GM19455 (cell line): ENCODE data around the gene LCN12.

ENCODE experiments used
- ATAC-seq: cut with Tn5 transposase; IDR thresholded peaks from one replicate; pipeline ENCODE4 v1.9.1; 2021; ENCODE audit not compliant: unreplicated experiment

LCN12 gene

GRCh38 chr9:136957461-136957860 is 5.4 kb downstream of the LCN12 start:
- no peak for ATAC-seq

DNA sequence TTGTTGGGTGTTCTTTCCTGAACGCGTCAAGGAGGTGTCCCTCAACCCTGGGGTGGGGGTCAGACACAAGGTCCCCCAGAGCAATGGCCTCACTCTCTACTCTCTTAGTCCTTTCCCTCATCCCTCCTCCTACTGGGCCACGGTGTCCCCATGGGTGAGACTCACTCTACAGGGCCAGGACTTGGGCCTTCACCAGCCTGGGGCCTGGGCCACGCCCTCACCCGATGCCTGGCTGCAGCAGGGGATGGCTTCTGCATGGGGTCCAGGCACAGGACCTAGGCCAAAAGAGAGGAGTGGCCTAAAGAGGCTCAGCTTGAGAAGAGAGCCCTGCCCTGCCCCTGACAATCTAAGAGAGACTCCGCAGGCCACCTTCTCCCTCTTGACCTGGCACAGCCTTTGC is 5.8 kb downstream of the LCN12 start:
- ATAC-seq: no peak

DNA sequence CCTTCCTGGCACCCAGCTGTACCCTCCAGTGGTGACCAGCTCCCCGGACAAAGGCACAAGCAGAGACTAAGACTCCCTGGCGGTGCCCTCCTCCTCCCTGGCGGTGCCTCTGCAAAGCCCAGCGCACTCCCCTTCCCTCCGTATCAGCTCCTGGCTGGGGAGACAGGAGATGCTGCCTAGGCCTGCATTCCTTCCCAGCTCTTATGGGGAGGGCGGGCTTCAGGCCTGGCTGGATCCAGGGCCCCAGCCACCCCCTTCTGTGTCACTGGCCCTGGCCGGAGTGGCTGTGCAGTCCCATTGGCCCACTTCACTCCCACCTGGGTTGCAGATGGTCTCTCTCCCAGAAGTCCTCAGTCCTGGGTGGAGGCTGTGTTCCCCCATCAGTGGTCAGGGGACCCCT is 6.4 kb downstream of the LCN12 start:
- no peak for ATAC-seq

GRCh38 chr9:136958898-136959850 is 7.1 kb downstream of the LCN12 start:
- ATAC-seq: no peak

DNA sequence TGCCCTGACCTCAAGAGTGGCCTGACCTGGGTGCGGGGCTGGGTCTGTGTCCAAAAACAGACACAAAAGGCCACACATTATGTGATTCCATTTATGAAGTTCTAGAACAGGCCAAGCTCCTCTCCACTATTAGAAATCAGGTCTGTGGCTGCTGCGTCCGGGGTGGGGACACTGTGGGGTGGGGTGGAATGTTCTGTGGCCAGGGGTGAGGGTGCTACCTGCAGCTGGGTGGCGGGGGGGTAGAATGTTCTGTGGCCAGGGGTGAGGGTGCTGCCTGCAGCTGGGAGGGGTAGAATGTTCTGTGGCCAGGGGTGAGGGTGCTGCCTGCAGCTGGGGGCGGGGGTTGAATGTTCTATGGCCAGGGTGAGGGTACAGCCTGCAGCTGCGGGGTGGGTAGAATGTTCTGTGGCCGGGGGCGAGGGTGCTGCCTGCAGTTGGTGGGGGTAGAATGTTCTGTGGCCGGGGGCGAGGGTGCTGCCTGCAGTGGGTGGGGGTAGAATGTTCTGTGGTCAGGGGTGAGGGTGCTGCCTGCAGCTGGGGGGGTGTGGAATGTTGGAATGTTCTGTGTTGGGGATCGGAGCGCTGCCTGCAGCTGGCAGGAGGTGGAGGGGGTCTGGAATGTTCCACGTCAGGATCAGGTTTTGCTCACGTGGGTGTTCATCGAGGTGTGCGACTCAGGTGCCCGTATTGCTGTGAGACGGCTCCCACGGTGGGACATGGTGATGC is 8.3 kb downstream of the LCN12 start:
- no peak for ATAC-seq

DNA sequence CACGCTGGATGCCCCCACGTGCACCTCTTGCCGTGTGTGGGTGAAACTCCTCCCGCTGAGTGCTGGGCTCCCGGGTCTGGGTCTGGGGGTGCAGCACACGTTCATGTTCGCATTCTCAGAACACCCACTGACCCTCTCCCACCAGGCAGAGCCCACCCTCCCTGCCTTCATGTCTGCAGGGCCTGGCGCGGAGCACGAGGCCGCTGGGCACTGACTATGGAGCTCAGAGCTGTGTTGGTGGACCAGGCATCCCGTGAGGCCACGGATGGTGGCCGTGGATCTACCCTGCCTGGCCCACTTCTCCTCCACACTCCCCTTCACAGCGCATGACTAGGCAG is 8.8 kb downstream of the LCN12 start:
- ATAC-seq: no peak

DNA sequence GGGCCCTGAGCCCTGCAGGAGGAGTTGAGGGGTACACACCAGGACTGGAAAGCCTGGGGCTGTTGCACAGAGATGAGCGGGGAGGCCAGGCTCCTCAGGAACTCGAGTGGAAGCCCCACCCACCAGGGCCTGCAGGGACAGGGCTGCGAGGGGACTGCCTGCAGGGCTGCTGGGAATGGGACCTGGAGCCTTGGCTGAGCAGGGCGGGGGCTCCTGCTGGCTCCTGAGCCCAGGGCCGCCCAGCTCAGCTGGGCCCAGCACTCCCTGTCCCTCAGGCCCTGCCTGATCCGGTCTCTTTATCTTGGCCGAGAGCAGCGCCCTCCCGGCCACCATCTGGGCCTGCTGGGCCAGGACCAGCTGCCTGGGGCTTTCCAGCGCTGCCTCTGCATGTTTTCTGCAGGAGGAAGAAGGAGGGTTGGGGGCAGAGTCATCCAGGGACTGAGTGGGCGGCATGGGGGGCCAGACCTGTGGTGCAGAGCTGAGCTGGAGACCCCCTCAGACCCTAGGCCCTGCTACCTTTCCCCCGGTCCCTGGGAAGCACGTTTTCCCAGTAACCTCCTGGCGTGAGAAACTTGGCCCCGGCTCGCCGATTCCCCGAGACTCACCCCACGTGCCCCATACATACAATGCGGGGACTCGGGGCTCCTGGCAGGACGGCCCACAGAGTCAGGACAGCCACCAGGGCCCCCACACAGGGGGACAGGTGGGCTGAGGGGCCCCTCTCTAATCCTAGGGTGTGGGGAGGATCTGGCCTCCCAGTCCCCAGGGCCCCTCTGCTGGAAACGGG is 9.4 kb downstream of the LCN12 start:
- no peak for ATAC-seq

DNA sequence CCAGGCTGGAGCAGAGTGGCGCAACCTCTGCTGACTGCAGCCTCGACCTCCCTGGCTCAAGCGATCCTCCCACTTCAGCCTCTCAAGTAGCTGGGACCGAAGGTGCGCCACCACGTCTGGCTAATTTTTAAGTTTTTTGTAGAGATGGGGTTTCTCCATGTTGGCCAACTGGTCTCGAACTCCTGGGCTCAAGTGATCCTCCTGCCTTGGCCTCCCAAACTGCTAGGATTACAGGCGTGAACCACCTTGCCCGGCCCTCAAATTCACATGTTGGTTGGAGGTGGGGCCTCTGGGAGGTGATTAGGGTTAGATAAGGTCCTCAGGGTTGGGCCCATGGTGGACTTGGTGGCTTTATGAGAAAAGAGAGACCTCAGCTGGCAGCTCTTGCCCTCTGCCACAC is 10.1 kb downstream of the LCN12 start:
- ATAC-seq: no peak

DNA sequence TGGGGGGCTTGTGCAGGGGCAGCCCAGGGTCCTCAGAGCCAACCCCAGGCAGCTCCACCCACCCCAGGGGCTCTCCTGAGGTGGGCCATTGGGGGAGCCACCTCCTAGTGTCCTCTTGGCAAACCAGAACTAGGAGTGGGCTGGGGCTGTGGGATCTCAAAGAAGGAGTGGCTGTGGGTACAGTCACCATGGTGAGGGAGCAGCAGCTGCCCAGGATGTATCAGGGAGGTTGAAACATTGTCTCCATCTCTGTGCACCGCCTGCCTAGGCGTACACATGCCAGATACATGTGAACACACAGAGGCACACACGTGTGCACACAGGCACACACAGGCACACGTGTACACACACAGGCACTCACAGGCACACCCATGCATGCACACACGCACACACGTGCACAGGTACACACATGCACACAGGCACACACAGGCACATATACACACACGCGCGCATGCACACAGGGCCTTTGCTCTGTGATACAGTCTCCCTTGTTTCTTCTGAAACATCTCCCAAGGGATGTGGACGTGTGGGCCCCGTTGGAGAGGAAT is 10.7 kb downstream of the LCN12 start:
- no peak for ATAC-seq

DNA sequence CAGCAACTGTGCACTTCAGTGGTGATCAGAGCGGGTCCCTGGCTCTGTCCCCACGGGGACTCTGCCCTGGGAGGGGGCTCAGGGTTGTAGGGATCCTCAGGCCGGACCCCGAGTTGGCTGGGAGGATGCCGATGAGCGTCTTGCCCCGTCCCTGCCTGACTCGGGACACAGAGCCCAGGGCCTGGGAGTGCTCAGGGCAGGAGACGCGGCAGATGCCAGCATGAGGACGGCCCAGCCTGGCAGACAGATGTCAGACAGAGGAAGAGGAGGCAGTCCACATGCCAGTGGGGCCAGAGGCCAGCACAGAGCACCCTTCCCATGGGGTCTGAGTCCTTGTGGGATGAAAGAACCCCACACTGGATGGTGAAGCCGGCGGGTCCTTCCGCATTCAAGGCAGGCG is 11.3 kb downstream of the LCN12 start:
- no peak for ATAC-seq

DNA sequence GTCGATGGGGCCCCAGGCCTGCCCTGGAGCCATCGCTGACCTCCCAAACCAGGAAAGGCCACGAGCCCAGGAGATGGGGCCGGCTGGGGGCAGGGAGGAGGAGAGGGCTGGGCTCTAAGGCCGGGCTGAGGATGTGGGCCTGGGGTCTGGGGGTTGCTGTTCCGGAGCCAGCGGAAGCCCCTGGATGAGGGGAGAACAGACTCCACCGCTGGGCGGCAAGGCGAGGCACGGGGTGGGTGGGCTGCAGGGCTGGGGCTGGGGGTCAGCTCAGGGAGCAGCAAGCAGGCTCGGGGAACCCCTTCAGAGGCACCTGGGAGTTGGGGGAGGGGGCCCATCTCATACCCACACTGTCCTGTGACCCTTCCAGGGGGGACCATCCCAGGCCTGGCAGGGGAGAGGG is 11.7 kb downstream of the LCN12 start:
- no peak for ATAC-seq

- no peak for ATAC-seq
These were observed 12.2 kb downstream of the LCN12 start for GRCh38 chr9:136964171-136964689.

- no peak for ATAC-seq
These were observed 12.9 kb downstream of the LCN12 start for GRCh38 chr9:136964833-136965422.

DNA sequence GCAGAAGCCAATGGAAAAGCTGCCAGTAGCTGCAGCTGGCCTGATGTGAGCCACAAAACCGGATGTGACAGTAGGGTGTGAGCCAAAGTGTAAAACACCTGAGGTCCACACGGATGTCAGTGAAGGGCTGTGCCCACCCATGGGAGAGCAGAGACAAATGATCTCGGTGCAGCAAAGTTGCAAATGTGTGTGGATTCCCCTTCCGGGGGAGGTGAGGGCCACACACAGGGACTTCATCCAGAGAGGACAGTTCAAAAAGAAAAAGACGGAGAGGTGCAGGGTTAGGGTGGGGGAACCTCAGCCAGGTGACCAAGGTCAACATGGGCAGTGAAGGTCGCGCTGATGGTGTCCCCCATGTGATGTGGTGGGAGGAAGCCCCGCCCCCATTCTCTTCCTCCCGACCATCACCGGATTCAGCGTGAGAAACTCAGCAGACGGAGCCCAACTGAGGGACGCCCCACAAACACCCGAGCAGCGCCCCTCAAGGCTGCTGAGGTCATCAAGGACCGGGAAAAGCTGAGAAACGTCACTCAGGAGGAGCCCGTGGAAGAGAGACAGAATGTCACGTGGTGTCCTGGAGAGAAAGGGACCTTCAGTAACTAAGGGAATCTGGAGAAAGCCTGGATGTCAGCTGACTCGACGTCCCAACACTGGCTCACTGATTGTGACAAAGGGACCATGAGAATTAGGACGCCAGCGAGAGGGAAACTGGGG is 13.9 kb downstream of the LCN12 start:
- ATAC-seq: no peak

DNA sequence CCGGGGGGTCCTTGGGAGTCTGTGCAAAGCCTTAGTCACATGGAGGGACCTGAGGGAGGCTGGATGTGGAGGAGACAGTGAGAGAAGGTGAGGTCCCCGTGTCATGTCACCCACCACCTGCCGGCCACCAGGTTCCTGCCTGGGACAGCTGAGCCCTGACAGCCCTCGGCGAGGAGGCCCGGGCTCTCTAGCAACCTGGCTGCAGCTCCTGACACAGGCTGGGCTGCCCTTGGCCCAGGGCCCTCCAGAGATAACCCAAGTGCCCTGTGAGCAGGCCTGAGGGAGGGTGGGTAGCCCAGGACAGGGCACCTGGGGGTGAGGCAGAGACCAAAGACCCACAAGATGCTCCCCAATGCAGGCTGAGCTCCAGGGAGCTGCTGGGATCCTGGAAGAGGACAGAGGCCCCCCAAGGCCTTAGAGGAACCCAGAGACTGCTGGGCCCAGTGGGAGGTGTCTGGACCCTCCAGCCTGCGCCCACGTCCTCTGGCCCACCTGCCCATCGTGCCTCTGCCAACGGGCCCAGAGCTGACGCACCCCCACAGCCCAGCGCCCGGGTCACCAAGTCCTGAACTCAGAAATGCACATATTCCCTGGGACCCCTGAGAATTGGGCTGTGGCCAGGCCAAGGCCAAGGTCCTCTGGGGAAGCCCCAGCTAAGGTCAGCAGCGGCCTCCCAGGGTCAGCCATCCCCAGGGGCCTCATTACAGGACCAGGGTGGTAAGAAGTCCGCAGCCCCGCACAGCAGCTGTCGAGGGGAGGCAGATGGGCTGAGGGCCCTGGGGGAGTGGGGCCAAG is 16.5 kb downstream of the LCN12 start:
- ATAC-seq: no peak

- ATAC-seq: no peak
These were observed 17.1 kb downstream of the LCN12 start for GRCh38 chr9:136969150-136969549.

DNA sequence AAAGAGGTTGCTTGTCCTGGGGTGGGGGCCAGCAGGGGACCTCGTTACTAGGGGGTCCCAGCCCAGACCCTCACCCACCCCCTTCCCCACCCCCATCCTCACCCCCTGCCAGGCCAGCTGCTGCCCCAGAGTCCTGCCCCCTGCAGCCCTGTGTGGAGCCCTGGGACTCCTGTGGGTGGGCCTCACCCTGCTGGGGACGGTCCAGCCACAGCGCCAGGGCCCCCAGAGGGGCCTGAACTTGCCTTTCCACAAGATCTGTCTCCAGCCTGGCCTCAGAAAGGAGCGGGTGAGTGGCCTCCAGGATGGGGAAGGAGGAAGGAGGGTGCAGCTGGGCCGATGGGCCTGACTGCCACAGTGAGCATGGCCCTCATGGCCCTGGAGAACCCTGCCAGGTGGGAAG is 17.7 kb downstream of the LCN12 start:
- ATAC-seq: no peak

DNA sequence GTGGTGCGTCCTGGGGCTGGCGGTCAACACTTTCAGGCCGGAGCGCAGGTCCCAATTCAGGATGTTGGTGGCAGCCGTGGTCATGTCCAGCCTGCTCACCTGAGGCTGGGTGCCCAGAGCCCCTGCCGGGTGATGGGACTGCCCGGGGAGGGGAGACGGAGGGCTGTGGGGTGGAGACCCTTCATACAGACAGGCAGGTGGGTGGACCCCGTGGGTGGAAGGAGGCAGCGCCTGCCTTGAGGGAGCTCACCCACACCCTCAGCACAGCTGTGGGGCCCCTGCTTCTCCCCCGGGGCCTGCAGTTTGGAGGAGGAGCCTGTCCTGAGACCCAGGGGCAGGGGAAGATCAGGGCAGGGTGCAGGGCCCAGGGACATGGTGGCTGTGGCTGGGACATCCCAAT is 18.3 kb downstream of the LCN12 start:
- ATAC-seq: no peak

- ATAC-seq: no peak
These were observed 19.7 kb downstream of the LCN12 start for GRCh38 chr9:136971746-136972145.
